Astrocyte of the cerebellum (primary cell): ENCODE results near the gene ASIC2.

Experiments
- DNase-seq: peaks from one replicate; pipeline ENCODE4 v3.0.0-alpha.2; 2011; ENCODE audit warnings: low read depth
- H3K4me3 ChIP-seq: 2 replicates; pipeline ENCODE4 v1.5.1; 2011; ENCODE audit warnings: mild to moderate bottlenecking, low read depth, low read length, moderate library complexity
- CTCF ChIP-seq: IDR thresholded peaks from 2 replicates; pipeline ENCODE4 v1.5.1; 2012; ENCODE audit warnings: low read length, low read depth, moderate library complexity, mild to moderate bottlenecking; ENCODE audit errors: missing control alignments
- in situ Hi-C: cut with HindIII; loops from 2 replicates; pipeline ENCODE4 v1.10.0; 2017; ENCODE audit warnings: low sequenced_read_pairs

The ASIC2 gene

GRCh38 chr17:33086878-33087277 is 206.2 kb downstream of the ASIC2 start:
- no peak overlapping the region for H3K4me3 ChIP-seq
- no peak for DNase-seq
- in situ Hi-C loops, result no loop called here
- TF ChIP-seq CTCF, result no peak

- H3K4me3 ChIP-seq, result no peak overlapping the region
- DNase-seq, result no peak
- TF ChIP-seq CTCF, result no peak
- in situ Hi-C loops, result no loop called here
Observed at GRCh38 chr17:33086041-33086440, 207.1 kb downstream of the ASIC2 start.

- in situ Hi-C loops, result no loop called here
- H3K4me3 ChIP-seq, result no peak overlapping the region
- no peak for DNase-seq
- TF ChIP-seq CTCF, result no peak
Observed at GRCh38 chr17:33085256-33085655, 207.8 kb downstream of the ASIC2 start.

GRCh38 chr17:33084755-33085154 is 208.3 kb downstream of the ASIC2 start:
- DNase-seq, result no peak
- no peak overlapping the region for H3K4me3 ChIP-seq
- TF ChIP-seq CTCF, result no peak
- in situ Hi-C loops, result no loop called here

GRCh38 chr17:33082529-33083173 is 210.4 kb downstream of the ASIC2 start:
- H3K4me3 ChIP-seq, result no peak overlapping the region
- in situ Hi-C loops, result no loop called here
- DNase-seq, result no peak
- no peak for TF ChIP-seq CTCF

GRCh38 chr17:33080091-33080490 is 213.0 kb downstream of the ASIC2 start:
- in situ Hi-C loops, result no loop called here
- no peak overlapping the region for H3K4me3 ChIP-seq
- DNase-seq, result no peak
- no peak for TF ChIP-seq CTCF
